Lung (tissue), 12 donors: ENCODE results near the gene BLZF1. TPM values are rescaled to one million over a fixed set of nuclear protein-coding genes. Genes with fewer than 3 reads are reported as not detected.
A peak's percentile ranks its signal among the peaks of the same experiment; 100 is the strongest.

Source experiments
- ATAC-seq: fragments of 200-7000 bp; cut with Tn5 transposase; one replicate; pipeline ENCODE4 v1.9.1; 2020; ENCODE audit warnings: moderate number of reproducible peaks; ENCODE audit not compliant: insufficient read depth, low FRiP score
- DNase-seq, 3 donors: peaks; one replicate each; pipeline ENCODE4 v3.0.0-alpha.2; 2013 to 2017
- H3K27ac ChIP-seq, 2 donors: one replicate each; pipeline ENCODE4 v1.5.1; 2013; ENCODE audit warnings: mild to moderate bottlenecking in 2 of 2, moderate library complexity in 2 of 2, control low read depth in 1 of 2, inconsistent platforms in 1 of 2, low read depth in 1 of 2, low read length in 1 of 2
- H3K27me3 ChIP-seq, 3 donors: one replicate each; pipeline ENCODE4 v1.5.1; 2013; ENCODE audit warnings: low read length in 2 of 3; ENCODE audit not compliant: control insufficient read depth in 3 of 3, insufficient read depth in 3 of 3
- H3K36me3 ChIP-seq, 4 donors: one replicate each; pipeline ENCODE4 v1.5.1; 2013; ENCODE audit warnings: low read length in 4 of 4, mild to moderate bottlenecking in 1 of 4, moderate library complexity in 1 of 4; ENCODE audit not compliant: control insufficient read depth in 4 of 4, insufficient read depth in 4 of 4
- H3K4me1 ChIP-seq, 5 donors: one replicate each; pipeline ENCODE4 v1.5.1; 2013; ENCODE audit warnings: low read length in 5 of 5, mild to moderate bottlenecking in 2 of 5, moderate library complexity in 1 of 5; ENCODE audit not compliant: control insufficient read depth in 5 of 5, insufficient read depth in 5 of 5
- H3K4me3 ChIP-seq: one replicate; pipeline ENCODE4 v1.5.1; 2013; ENCODE audit warnings: mild to moderate bottlenecking, control low read depth, moderate library complexity
- H3K9ac ChIP-seq, 2 donors: one replicate each; pipeline ENCODE4 v1.5.1; 2013; ENCODE audit warnings: low read length in 2 of 2, control low read depth in 1 of 2; ENCODE audit not compliant: insufficient read depth in 1 of 2
- H3K9me3 ChIP-seq, 4 donors: one replicate each; pipeline ENCODE4 v1.5.1; 2013; ENCODE audit warnings: low read length in 3 of 4, mild to moderate bottlenecking in 1 of 4, moderate library complexity in 1 of 4; ENCODE audit not compliant: control insufficient read depth in 4 of 4, insufficient read depth in 3 of 4
- CTCF ChIP-seq: IDR thresholded peaks from 2 replicates; pipeline ENCODE4 v1.5.1; 2012; ENCODE audit warnings: mild to moderate bottlenecking; ENCODE audit errors: control extremely low read depth, extremely low read depth
- WGBS, 2 donors: extraction: QIAGEN DNeasy Blood & Tissue Kit; methylation state at CpG; one replicate each; pipeline ENCODE4 v1.1.7; 2013; 5-methylcytosine and 5-hydroxymethylcytosine counted together
- polyA plus RNA-seq, 2 donors: library from polyadenylated mRNA; stranded (reverse); fragments of 200-250 nt; gene quantifications; one replicate each; pipeline ENCODE4 v1.2.1, GENCODE V29; 2013
- total RNA-seq, 2 donors: library from RNA; depleted of rRNA in 1 of 2; stranded (reverse); fragments of >200 nt in 1 of 2; gene quantifications; one replicate each; pipeline ENCODE4 v1.2.1, GENCODE V29; 2014 to 2021
- donor health status: control.
- donor health status: control.
- donor health status: Bipolar disorder and iron deficiency.
- donor health status: healthy.
- donor health status: DM: yes; HTN: yes; CAD: no.

Gene BLZF1
- total and polyA plus RNA-seq, 4 donors, result 8.0 to 31.5 (median 16.5) TPM

GRCh38 chr1:169414952-169415351, 47.0 kb downstream of the BLZF1 start:
- no peak overlapping the region for H3K9ac ChIP-seq
- no peaks in the 10 kb centered on the region for H3K27me3 ChIP-seq
- no peak for TF ChIP-seq CTCF
- peaks cover 0 to 2% (median 0%) of the 10 kb centered on the region in 4 donors for H3K9me3 ChIP-seq
- H3K36me3 ChIP-seq, result no peaks in the 10 kb centered on the region
- ATAC-seq, result no peak
- 87 to 89% methylated on average over 2 of the region's 2 CpGs for WGBS, 2 donors
- H3K4me3 ChIP-seq, result no peak overlapping the region
- no peak overlapping the region for H3K27ac ChIP-seq
- H3K4me1 ChIP-seq, result no peaks in the 10 kb centered on the region
- DNase-seq, result no peak

GRCh38 chr1:169421309-169421708, 53.3 kb downstream of the BLZF1 start:
- TF ChIP-seq CTCF, result no peak
- WGBS, 2 donors, result 90 to 95% methylated on average over 5 of the region's 5 CpGs

GRCh38 chr1:169426174-169426705, 58.2 kb downstream of the BLZF1 start:
- Histone ChIP-seq H3K9ac (no peak overlapping the region), H3K36me3 (no peaks in the 10 kb centered on the region), H3K4me3 (no peak overlapping the region), H3K9me3 (no peaks in the 10 kb centered on the region), H3K27ac (no peak overlapping the region), H3K27me3 (no peaks in the 10 kb centered on the region), H3K4me1 (peaks cover 0 to 5% (median 0%) of the 10 kb centered on the region in 5 donors)
- no peak for ATAC-seq
- TF ChIP-seq CTCF, result no peak
- DNase-seq, result peak in 2 of 3 donors; percentile 2 to 6
- 51 to 66% methylated on average over 6 of the region's 6 CpGs for WGBS, 2 donors

More at GRCh38 chr1:169421309-169421708, 53.3 kb downstream of the BLZF1 start:
- no peak overlapping the region for H3K27ac ChIP-seq
- no peaks in the 10 kb centered on the region for H3K4me1 ChIP-seq
- H3K9ac ChIP-seq, result no peak overlapping the region
- no peak overlapping the region for H3K4me3 ChIP-seq
- DNase-seq, result no peak
- no peaks in the 10 kb centered on the region for H3K36me3 ChIP-seq
- ATAC-seq, result no peak
- H3K9me3 ChIP-seq, result no peaks in the 10 kb centered on the region
- no peaks in the 10 kb centered on the region for H3K27me3 ChIP-seq
